Psoas muscle (tissue), 8 donors: Measurements from ENCODE around the gene PSMA1. TPM values are rescaled to one million over a fixed set of nuclear protein-coding genes. Genes with fewer than 3 reads are reported as not detected.
"Not testable (repeated sequence)": the region's sequence is repeated elsewhere in the genome, so short reads cannot be mapped to it uniquely, and the experiment has no call there.

Experiments
- ATAC-seq, 4 donors: fragments of 200-7000 bp; cut with Tn5 transposase; one replicate each; pipeline ENCODE4 v1.9.1; 2020; ENCODE audit warnings: moderate library complexity in 3 of 4, mild to moderate bottlenecking in 2 of 4
- DNase-seq, 2 donors: peaks; one replicate each; pipeline ENCODE4 v3.0.0-alpha.2; 2020
- H3K27ac ChIP-seq: fragments of 200-600 bp; one replicate; pipeline ENCODE4 v1.8.0; 2022
- H3K27me3 ChIP-seq, 3 donors: fragments of 200-600 bp in 1 of 3; one replicate each; pipeline versions ENCODE4 v1.6.1 to v1.8.0; 2013 to 2022; ENCODE audit warnings: low read length in 2 of 3, mild to moderate bottlenecking in 2 of 3, moderate library complexity in 1 of 3; ENCODE audit not compliant: insufficient read depth in 3 of 3
- H3K36me3 ChIP-seq, 2 donors: fragments of 200-600 bp in 1 of 2; one replicate each; pipeline versions ENCODE4 v1.6.1 to v1.8.0; 2013 to 2022; ENCODE audit warnings: low read depth in 1 of 2, mild to moderate bottlenecking in 1 of 2, moderate library complexity in 1 of 2; ENCODE audit not compliant: insufficient read depth in 1 of 2
- H3K4me1 ChIP-seq: fragments of 200-600 bp; one replicate; pipeline ENCODE4 v1.8.0; 2022
- H3K4me3 ChIP-seq: fragments of 200-600 bp; one replicate; pipeline ENCODE4 v1.8.0; 2022; ENCODE audit warnings: mild to moderate bottlenecking
- H3K9me3 ChIP-seq: fragments of 200-600 bp; one replicate; pipeline ENCODE4 v1.8.0; 2022
- CTCF ChIP-seq: fragments of 200-600 bp; IDR thresholded peaks from one replicate; pipeline ENCODE4 v1.8.0; 2022; ENCODE audit warnings: antibody characterized with exemption
- WGBS, 3 donors: extraction: QIAGEN DNeasy Blood & Tissue Kit; methylation state at CpG; one replicate each; pipeline versions ENCODE4 v1.1.6 to v1.1.7; 2013; 5-methylcytosine and 5-hydroxymethylcytosine counted together
- intact Hi-C, 2 donors: fragments of 100-400 bp; cut with DNase I; formaldehyde crosslinking; loops; one replicate each; pipeline versions ENCODE4 v1.11.0 to v1.14.2; 2022
- polyA plus RNA-seq, 3 donors: library from polyadenylated mRNA; stranded (reverse); fragments of 200-250 nt; gene quantifications; one replicate each; pipeline ENCODE4 v1.2.3, GENCODE V29; 2013
- total RNA-seq, 4 donors: library from RNA; stranded (reverse); fragmentation: NEBNext Ultra II Directional in 2 of 4; extraction: Animal tissue kit (Norgen Biotek cat#: 25700) in 2 of 4; gene quantifications; one replicate each; pipeline versions ENCODE4 v1.2.1 to v1.2.4, GENCODE V29; 2021 to 2023
- donor health status: healthy with polysubstance abuse.
- donor health status: DM: no; HTN: no; CAD: no; lungs with moderate emphysema.
- donor health status: Bipolar disorder and iron deficiency.
- donor health status: healthy.
- donor health status: DM: yes; HTN: yes; CAD: no.
- donor health status: DM: no; HTN: no; CAD: no.
- donor health status: DM: no; HTN: no; CAD: no.
- donor health status: DM: yes; HTN: yes; CAD: no.

Gene PSMA1
- total and polyA plus RNA-seq, 7 donors = 113 to 357 (median 189) TPM

- no peaks in the 10 kb centered on the region for H3K36me3 ChIP-seq
- no peak overlapping the region for H3K27ac ChIP-seq
- no peak for DNase-seq
- no peaks in the 10 kb centered on the region for H3K4me1 ChIP-seq
- no peak for TF ChIP-seq CTCF
- no peak overlapping the region for H3K4me3 ChIP-seq
- H3K27me3 ChIP-seq = no peaks in the 10 kb centered on the region
- H3K9me3 ChIP-seq = no peaks in the 10 kb centered on the region
- ATAC-seq = no peak
- intact Hi-C loops = loop anchor here in 1 of 2 donors (5.0 kb wide), 1 partner anchor 368 kb away; no protein-coding TSS in a partner anchor
- 51 to 75% (median 53%) methylated on average over 3 of the region's 3 CpGs for WGBS, 3 donors
These were observed 18.9 kb upstream of the PSMA1 start for GRCh38 chr11:14538926-14539554.

GRCh38 chr11:14538271-14538925, 18.2 kb upstream of the PSMA1 start:
- TF ChIP-seq CTCF = no peak
- H3K4me3 ChIP-seq = no peak overlapping the region
- H3K4me1 ChIP-seq = no peaks in the 10 kb centered on the region
- no peaks in the 10 kb centered on the region for H3K27me3 ChIP-seq
- no peak overlapping the region for H3K27ac ChIP-seq
- no peak for DNase-seq
- no peaks in the 10 kb centered on the region for H3K36me3 ChIP-seq
- 40 to 52% (median 42%) methylated on average over 6 of the region's 6 CpGs for WGBS, 3 donors
- H3K9me3 ChIP-seq = no peaks in the 10 kb centered on the region
- no peak for ATAC-seq
- intact Hi-C loops = loop anchor here in 1 of 2 donors (5.0 kb wide), 1 partner anchor 369 kb away; no protein-coding TSS in a partner anchor

DNA sequence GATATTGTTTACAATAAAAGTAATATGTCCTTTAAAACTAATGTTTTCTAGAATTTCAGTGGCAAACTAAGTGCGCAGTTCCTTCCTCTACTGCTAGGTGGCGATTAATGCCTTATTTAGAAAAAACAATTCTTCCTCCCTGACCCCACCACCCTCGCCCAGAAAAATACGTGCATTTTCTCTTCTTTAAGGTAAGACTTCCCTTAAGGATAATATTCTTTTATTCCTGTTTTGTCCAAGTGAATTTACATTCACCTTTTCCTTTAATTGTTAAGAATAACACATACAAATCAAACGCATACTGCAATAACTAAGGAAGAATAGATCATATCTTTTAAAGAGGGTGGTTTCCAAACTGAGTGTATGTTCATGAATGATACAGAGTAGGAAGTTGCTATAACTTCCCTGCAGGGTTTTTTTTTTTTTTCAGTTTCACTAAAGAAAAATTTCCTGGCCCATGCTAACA, 17.0 kb upstream of the PSMA1 start:
- intact Hi-C loops = loop anchor here in 1 of 2 donors (5.0 kb wide), 1 partner anchor 370 kb away; no protein-coding TSS in a partner anchor
- H3K27me3 ChIP-seq = no peaks in the 10 kb centered on the region
- 27 to 31% (median 30%) methylated on average over 5 of the region's 5 CpGs for WGBS, 3 donors
- DNase-seq (no peak), ATAC-seq (no peak)
- H3K9me3 ChIP-seq = no peaks in the 10 kb centered on the region
- no peaks in the 10 kb centered on the region for H3K4me1 ChIP-seq
- H3K4me3 ChIP-seq = no peak overlapping the region
- H3K27ac ChIP-seq = no peak overlapping the region
- TF ChIP-seq CTCF = peak; percentile 55
- H3K36me3 ChIP-seq = no peaks in the 10 kb centered on the region

GRCh38 chr11:14535166-14535565, 15.0 kb upstream of the PSMA1 start:
- WGBS, 3 donors = 46 to 79% (median 61%) methylated on average over 4 of the region's 4 CpGs
- not testable (repeated sequence) for H3K27ac ChIP-seq, H3K27me3 ChIP-seq, DNase-seq, H3K36me3 ChIP-seq, H3K9me3 ChIP-seq, H3K4me1 ChIP-seq, ATAC-seq, H3K4me3 ChIP-seq
- intact Hi-C loops = loop anchor here in 1 of 2 donors (5.0 kb wide), 1 partner anchor 372 kb away; no protein-coding TSS in a partner anchor

GRCh38 chr11:14529951-14530350, 9.8 kb upstream of the PSMA1 start:
- intact Hi-C loops = loop anchor here in 1 of 2 donors (10.0 kb wide), 1 partner anchor 115 kb away; the partner anchor contains the start of gene PDE3B
- 95 to 96% (median 96%) methylated on average over 2 of the region's 2 CpGs for WGBS, 3 donors
- no peak overlapping the region for H3K4me3 ChIP-seq

More at GRCh38 chr11:14529951-14530350, 9.8 kb upstream of the PSMA1 start:
- no peak for ATAC-seq
- Histone ChIP-seq H3K27ac (no peak overlapping the region), H3K36me3 (no peaks in the 10 kb centered on the region), H3K4me1 (no peaks in the 10 kb centered on the region), H3K9me3 (no peaks in the 10 kb centered on the region), H3K27me3 (no peaks in the 10 kb centered on the region)
- no peak for TF ChIP-seq CTCF
- DNase-seq = no peak
